Smooth muscle cell (in vitro differentiated cells): ENCODE measurements around the gene FCHO1. TPM values are rescaled to one million over a fixed set of nuclear protein-coding genes. Genes with fewer than 3 reads are reported as not detected.

Experiments used
- DNase-seq: peaks from one replicate; lab custom pipeline; 2025; ENCODE audit not compliant: unreplicated experiment; lab: John Stamatoyannopoulos, UW
- H2AFZ ChIP-seq: fragments of 200-600 bp; sonication (generic); 2 replicates; pipeline ENCODE4 v1.6.0; 2016; ENCODE audit warnings: antibody characterized with exemption, low read depth, mild to moderate bottlenecking
- H3F3A ChIP-seq: fragments of 200-600 bp; sonication (generic); 2 replicates; pipeline ENCODE4 v1.6.0; 2017; ENCODE audit warnings: antibody characterized with exemption, low read depth
- H3K27ac ChIP-seq: fragments of 200-600 bp; sonication (generic); 2 replicates; pipeline ENCODE4 v1.5.1; 2016; ENCODE audit warnings: low read depth, mild to moderate bottlenecking
- H3K27me3 ChIP-seq: fragments of 200-600 bp; sonication (generic); 2 replicates; pipeline ENCODE4 v1.6.1; 2016; ENCODE audit warnings: low read depth, mild to moderate bottlenecking
- H3K36me3 ChIP-seq: fragments of 200-600 bp; sonication (generic); 2 replicates; pipeline ENCODE4 v1.5.1; 2016; ENCODE audit warnings: low read depth
- H3K4me1 ChIP-seq: fragments of 200-600 bp; sonication (generic); 2 replicates; pipeline ENCODE4 v1.5.1; 2016; ENCODE audit warnings: low read depth
- H3K4me2 ChIP-seq: fragments of 200-600 bp; sonication (generic); 2 replicates; pipeline ENCODE4 v1.6.0; 2016; ENCODE audit warnings: mild to moderate bottlenecking
- H3K4me3 ChIP-seq: fragments of 200-600 bp; sonication (generic); 2 replicates; pipeline ENCODE4 v1.5.1; 2016; ENCODE audit warnings: mild to moderate bottlenecking
- H3K79me2 ChIP-seq: fragments of 200-600 bp; sonication (generic); 2 replicates; pipeline ENCODE4 v1.6.0; 2016; ENCODE audit warnings: low read depth, mild to moderate bottlenecking
- H3K9ac ChIP-seq: fragments of 200-600 bp; sonication (generic); 2 replicates; pipeline ENCODE4 v1.6.0; 2016; ENCODE audit warnings: low read depth
- H3K9me3 ChIP-seq: fragments of 200-600 bp; sonication (generic); replicated peaks from 2 replicates; pipeline ENCODE4 v1.5.1; 2016; ENCODE audit warnings: low read depth
- H4K20me1 ChIP-seq: fragments of 200-600 bp; sonication (generic); 2 replicates; pipeline ENCODE4 v1.6.0; 2016; ENCODE audit warnings: low read depth
- WGBS: methylation state at CpG from one replicate; pipeline ENCODE4 v1.1.7; 2016; ENCODE audit warnings: low lambda C conversion rate; 5-methylcytosine and 5-hydroxymethylcytosine counted together
- polyA plus RNA-seq: library from polyadenylated mRNA; unstranded; fragments of >200 nt; fragmentation: Nextera tagmentation; extraction: Ambion mirVana; gene quantifications from 2 replicates; pipeline ENCODE4 v1.2.1, GENCODE V29; 2016
- total RNA-seq: library from RNA; depleted of rRNA; stranded (reverse); fragments of >200 nt; gene quantifications from 2 replicates; pipeline ENCODE4 v1.2.3, GENCODE V29; 2014
- TF ChIP-seq, protein P1 (sequence below): fragments of 200-600 bp; sonication (generic); IDR thresholded peaks from 2 replicates; pipeline ENCODE4 v1.5.1; 2017; ENCODE audit warnings: borderline replicate concordance, mild to moderate bottlenecking, antibody characterized with exemption; ENCODE audit not compliant: insufficient read depth, poor library complexity, severe bottlenecking

FCHO1 gene
- total and polyA plus RNA-seq, 2 experiments from 2014 or later: 1.0 to 5.3 TPM

DNA sequence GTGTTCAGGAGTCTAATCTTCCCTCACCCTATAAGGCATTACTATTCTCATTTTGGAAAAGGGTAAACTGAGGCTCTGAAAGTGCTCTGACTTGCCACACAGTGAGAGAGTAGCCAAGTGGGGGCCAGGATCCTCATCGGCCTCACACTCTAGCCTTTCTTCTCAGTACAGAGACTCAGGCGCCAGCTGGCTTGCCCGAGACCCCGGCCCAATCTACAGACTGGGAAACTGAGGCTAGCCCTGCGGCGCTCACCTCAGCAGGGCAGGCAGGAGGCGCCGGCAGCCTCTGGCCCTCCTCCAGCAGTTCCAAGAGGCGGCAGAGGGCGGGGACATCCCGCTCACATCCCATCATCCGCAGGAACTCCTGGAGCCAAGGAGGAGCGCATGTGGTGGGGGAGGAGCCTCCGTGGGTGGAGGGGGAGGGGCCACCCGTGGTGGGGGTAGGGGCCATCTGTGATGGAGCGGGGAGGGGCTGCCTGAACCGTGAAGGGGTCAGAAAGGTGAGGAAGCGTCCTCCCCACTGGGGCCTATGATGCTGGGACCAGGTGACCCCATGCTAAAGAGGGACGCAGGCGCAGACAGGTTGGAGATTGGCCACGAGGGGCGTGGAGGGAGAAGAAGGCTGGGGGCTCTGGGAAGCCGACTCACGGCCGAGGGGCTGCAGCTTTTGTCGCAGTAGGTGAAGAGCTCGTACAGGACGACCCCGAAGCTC lies 78.7 kb downstream of the FCHO1 start:
- no peak overlapping the region for H2AFZ ChIP-seq
- peaks cover 4% of the 10 kb centered on the region for H3K4me1 ChIP-seq
- DNase-seq: no peak
- peak overlapping the region; percentile 38 for H3K4me3 ChIP-seq
- H3K9me3 ChIP-seq: no peaks in the 10 kb centered on the region
- H3K79me2 ChIP-seq: no peaks in the 10 kb centered on the region
- H3F3A ChIP-seq: no peaks in the 10 kb centered on the region
- WGBS: 18% methylated on average over 26 of the region's 29 CpGs
- no peak overlapping the region for H3K9ac ChIP-seq
- H3K27ac ChIP-seq: no peak overlapping the region
- peaks cover 9% of the 10 kb centered on the region for H3K27me3 ChIP-seq
- no peaks in the 10 kb centered on the region for H4K20me1 ChIP-seq
- H3K36me3 ChIP-seq: no peaks in the 10 kb centered on the region
- TF ChIP-seq, protein P1, sequence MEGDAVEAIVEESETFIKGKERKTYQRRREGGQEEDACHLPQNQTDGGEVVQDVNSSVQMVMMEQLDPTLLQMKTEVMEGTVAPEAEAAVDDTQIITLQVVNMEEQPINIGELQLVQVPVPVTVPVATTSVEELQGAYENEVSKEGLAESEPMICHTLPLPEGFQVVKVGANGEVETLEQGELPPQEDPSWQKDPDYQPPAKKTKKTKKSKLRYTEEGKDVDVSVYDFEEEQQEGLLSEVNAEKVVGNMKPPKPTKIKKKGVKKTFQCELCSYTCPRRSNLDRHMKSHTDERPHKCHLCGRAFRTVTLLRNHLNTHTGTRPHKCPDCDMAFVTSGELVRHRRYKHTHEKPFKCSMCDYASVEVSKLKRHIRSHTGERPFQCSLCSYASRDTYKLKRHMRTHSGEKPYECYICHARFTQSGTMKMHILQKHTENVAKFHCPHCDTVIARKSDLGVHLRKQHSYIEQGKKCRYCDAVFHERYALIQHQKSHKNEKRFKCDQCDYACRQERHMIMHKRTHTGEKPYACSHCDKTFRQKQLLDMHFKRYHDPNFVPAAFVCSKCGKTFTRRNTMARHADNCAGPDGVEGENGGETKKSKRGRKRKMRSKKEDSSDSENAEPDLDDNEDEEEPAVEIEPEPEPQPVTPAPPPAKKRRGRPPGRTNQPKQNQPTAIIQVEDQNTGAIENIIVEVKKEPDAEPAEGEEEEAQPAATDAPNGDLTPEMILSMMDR: no peak
- peak overlapping the region; percentile 73 for H3K4me2 ChIP-seq

DNA sequence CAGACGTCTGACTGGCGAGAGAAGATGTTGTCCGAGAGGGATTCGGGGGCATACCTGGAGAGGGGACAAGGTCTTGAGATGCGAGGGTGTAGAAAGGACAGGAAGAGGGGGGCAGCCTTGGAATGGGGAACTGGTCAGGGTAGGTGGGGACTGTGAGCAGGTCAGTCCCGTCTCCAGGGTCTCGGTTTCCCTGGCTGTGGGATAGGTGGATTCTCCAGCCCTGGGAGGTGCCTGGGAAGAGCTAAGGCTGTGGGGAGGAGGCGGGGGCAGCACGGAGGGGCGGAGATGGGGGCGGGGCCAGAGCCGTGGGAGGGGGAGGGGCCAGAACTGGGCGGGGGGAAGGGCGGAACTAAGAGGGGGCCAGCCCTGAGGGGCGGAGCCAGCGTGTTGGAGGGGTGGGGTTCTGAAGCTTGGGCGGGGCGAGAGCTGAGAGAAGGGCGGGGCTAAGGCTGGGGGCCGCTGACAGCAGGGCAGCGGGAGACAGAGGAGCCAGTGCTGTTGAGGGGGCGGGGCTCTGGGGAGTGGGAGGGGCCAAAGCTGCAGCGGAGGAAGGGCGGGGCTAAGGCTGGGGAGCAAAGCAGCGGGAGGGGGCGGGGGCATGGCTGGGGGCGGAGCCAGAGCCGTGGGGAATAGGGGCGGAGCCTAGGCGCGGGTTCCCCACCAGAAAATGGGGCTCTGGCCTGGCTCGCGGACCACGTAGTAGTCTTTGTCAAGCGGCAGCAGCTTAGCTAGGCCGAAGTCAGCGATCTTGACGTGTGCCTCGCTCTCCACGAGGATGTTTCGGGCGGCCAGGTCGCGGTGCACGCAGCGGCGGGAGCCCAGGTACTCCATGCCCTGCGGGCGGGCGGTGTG lies 79.5 kb downstream of the FCHO1 start:
- Histone ChIP-seq H3F3A (no peaks in the 10 kb centered on the region), H3K9me3 (no peaks in the 10 kb centered on the region), H3K4me1 (peaks cover 4% of the 10 kb centered on the region), H3K9ac (no peak overlapping the region), H4K20me1 (no peaks in the 10 kb centered on the region), H3K4me3 (peak overlapping the region; percentile 38), H3K79me2 (no peaks in the 10 kb centered on the region), H2AFZ (no peak overlapping the region), H3K27me3 (peaks cover 9% of the 10 kb centered on the region), H3K4me2 (peak overlapping the region; percentile 73), H3K36me3 (no peaks in the 10 kb centered on the region), H3K27ac (no peak overlapping the region)
- peak; percentile 15 for DNase-seq
- TF ChIP-seq, protein P1: no peak
- WGBS: 21% methylated on average over 22 of the region's 50 CpGs

DNA sequence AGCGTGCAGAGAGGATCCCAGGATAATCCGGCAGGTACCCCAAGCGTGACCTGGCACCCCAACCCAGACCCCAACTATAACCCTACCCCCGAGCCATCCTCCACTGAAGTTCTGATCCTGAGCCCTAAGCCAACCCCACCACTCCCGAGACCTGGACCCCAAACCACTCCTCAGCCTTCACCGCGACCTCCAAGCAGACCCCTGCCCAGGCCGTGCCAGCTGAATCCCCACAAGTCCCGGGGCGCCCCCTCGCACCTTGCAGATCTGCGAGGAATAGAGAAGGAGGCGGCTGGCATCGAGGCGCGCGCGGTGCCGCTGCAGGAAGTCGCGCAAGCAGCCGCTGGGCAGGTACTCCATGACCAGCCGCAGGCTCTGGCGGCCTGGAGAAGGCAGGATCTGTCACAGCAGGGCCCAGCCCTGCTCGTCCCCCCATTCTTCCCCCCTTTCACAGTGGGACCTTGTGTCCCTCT lies 80.2 kb downstream of the FCHO1 start:
- Histone ChIP-seq H3K9ac (no peak overlapping the region), H3K4me1 (peaks cover 4% of the 10 kb centered on the region), H3F3A (no peaks in the 10 kb centered on the region), H3K9me3 (no peaks in the 10 kb centered on the region), H4K20me1 (no peaks in the 10 kb centered on the region), H3K36me3 (no peaks in the 10 kb centered on the region), H3K4me2 (peak overlapping the region; percentile 19), H3K79me2 (no peaks in the 10 kb centered on the region), H3K4me3 (no peak overlapping the region), H3K27ac (no peak overlapping the region), H2AFZ (no peak overlapping the region), H3K27me3 (peaks cover 9% of the 10 kb centered on the region)
- TF ChIP-seq, protein P1: no peak
- no peak for DNase-seq
- WGBS: 44% methylated on average over 25 of the region's 25 CpGs
